Left ventricle myocardium inferior (tissue), 1 donor: ENCODE measurements around the gene OR2T10. TPM values are rescaled to one million over a fixed set of nuclear protein-coding genes. Genes with fewer than 3 reads are reported as not detected.

Experiments used
- DNase-seq: peaks from one replicate; pipeline ENCODE4 v3.0.0-alpha.2; 2020
- H3K27ac ChIP-seq: fragments of 200-600 bp; replicated peaks from 2 replicates; pipeline ENCODE4 v1.8.0; 2021
- H3K27me3 ChIP-seq: fragments of 200-600 bp; 2 replicates; pipeline ENCODE4 v1.8.0; 2021; ENCODE audit warnings: low read depth
- H3K36me3 ChIP-seq: fragments of 200-600 bp; 2 replicates; pipeline ENCODE4 v1.8.0; 2021
- H3K4me1 ChIP-seq: fragments of 200-600 bp; 2 replicates; pipeline ENCODE4 v1.8.0; 2021
- H3K4me3 ChIP-seq: fragments of 200-600 bp; 2 replicates; pipeline ENCODE4 v1.8.0; 2021; ENCODE audit warnings: mild to moderate bottlenecking, moderate library complexity
- H3K9me3 ChIP-seq: fragments of 200-600 bp; replicated peaks from 2 replicates; pipeline ENCODE4 v1.8.0; 2021
- CTCF ChIP-seq: fragments of 200-600 bp; IDR thresholded peaks from 2 replicates; pipeline ENCODE4 v1.8.0; 2021; ENCODE audit warnings: antibody characterized with exemption, mild to moderate bottlenecking, borderline replicate concordance
- intact Hi-C: fragments of 100-400 bp; cut with micrococcal nuclease; formaldehyde crosslinking; loops from one replicate; pipeline ENCODE4 v1.11.0; 2022
- total RNA-seq: library from RNA; stranded (reverse); fragmentation: NEBNext Ultra II Directional; extraction: Animal tissue kit (Norgen Biotek cat#: 25700); gene quantifications from one replicate; pipeline ENCODE4 v1.2.1, GENCODE V29; 2021
- donor health status: DM: no; HTN: yes; CAD: no; lungs with severe emphysema.

OR2T10 gene
- total RNA-seq, 1 donor from 2014 or later: not detected

DNA sequence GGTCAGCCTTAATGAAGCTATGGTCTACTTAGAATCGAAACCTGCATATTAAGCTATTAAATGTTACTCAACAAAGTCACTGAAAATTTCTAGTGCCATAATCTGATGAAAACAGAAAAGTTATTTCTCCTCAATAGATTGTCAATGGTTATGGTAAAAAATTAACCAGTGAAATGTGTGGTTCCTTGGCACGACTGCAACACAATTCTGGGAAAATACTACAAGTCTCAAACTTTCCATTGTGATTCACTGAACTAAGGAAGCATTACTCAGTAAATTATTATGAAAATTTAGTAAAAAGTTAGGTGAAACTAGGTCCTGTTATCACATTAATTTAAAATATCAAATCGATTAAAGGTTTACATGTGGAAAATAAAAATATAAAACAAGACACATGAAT is 12.8 kb upstream of the OR2T10 start:
- H3K27me3 ChIP-seq: peaks cover 6% of the 10 kb centered on the region
- no peak overlapping the region for H3K27ac ChIP-seq
- no peak for TF ChIP-seq CTCF
- no peaks in the 10 kb centered on the region for H3K4me1 ChIP-seq
- no peak overlapping the region for H3K4me3 ChIP-seq
- intact Hi-C loops: no loop called here
- no peak for DNase-seq
- H3K9me3 ChIP-seq: no peaks in the 10 kb centered on the region
- H3K36me3 ChIP-seq: no peaks in the 10 kb centered on the region

DNA sequence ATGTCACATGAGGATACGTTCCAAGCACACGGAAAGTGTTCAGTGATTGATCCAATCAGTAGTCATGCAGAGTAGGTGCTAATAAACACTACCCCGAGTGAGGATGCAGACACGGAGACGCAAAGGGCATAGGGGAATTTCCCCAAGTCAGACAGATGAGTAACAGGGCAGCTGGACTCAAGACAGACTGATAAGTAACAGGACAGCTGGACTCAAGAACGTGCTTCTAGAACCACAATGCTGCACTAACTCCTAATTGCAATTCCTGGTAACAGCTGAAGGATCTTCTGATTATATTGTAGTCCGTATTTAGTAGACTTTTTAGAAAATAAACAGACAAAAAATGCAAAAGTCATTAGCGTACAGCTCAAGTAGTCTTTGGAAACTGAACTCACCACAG is 1.9 kb upstream of the OR2T10 start:
- peaks cover 5% of the 10 kb centered on the region for H3K27me3 ChIP-seq
- no peaks in the 10 kb centered on the region for H3K36me3 ChIP-seq
- peaks cover 7% of the 10 kb centered on the region for H3K9me3 ChIP-seq
- no peak overlapping the region for H3K27ac ChIP-seq
- H3K4me3 ChIP-seq: no peak overlapping the region
- intact Hi-C loops: no loop called here
- TF ChIP-seq CTCF: no peak
- no peaks in the 10 kb centered on the region for H3K4me1 ChIP-seq
- no peak for DNase-seq

GRCh38 chr1:248596615-248597014 is 885 bp downstream of the OR2T10 start:
- Histone ChIP-seq H3K27ac (no peak overlapping the region), H3K27me3 (peaks cover 5% of the 10 kb centered on the region), H3K4me3 (no peak overlapping the region), H3K4me1 (no peaks in the 10 kb centered on the region), H3K36me3 (no peaks in the 10 kb centered on the region), H3K9me3 (no peaks in the 10 kb centered on the region)
- no peak for TF ChIP-seq CTCF
- no peak for DNase-seq
- intact Hi-C loops: no loop called here

DNA sequence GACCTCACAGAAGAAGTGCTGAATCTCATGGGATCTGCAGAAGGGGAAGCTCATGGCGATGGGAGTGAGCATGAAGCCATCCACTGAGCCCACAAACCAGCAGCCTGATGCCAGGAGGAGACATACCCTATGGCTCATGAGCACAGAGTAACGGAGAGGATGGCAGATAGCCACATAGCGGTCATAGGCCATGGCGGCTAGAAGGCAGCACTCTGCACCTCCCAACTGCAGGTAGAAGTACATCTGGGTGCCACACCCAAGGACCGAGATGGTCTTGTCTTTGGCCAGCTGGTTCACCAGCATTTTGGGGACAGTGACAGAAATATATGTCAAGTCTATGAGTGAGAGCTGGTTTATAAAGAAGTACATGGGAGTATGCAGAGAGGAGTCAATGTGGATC is 4.3 kb downstream of the OR2T10 start:
- Histone ChIP-seq H3K9me3 (no peaks in the 10 kb centered on the region), H3K36me3 (no peaks in the 10 kb centered on the region), H3K27ac (no peak overlapping the region), H3K4me1 (no peaks in the 10 kb centered on the region), H3K4me3 (no peak overlapping the region), H3K27me3 (no peaks in the 10 kb centered on the region)
- no peak for TF ChIP-seq CTCF
- intact Hi-C loops: no loop called here
- no peak for DNase-seq

GRCh38 chr1:248592655-248593054 is 4.8 kb downstream of the OR2T10 start:
- TF ChIP-seq CTCF: no peak
- Histone ChIP-seq H3K4me3 (no peak overlapping the region), H3K27me3 (no peaks in the 10 kb centered on the region), H3K9me3 (no peaks in the 10 kb centered on the region), H3K27ac (no peak overlapping the region), H3K36me3 (no peaks in the 10 kb centered on the region), H3K4me1 (no peaks in the 10 kb centered on the region)
- intact Hi-C loops: no loop called here
- no peak for DNase-seq

DNA sequence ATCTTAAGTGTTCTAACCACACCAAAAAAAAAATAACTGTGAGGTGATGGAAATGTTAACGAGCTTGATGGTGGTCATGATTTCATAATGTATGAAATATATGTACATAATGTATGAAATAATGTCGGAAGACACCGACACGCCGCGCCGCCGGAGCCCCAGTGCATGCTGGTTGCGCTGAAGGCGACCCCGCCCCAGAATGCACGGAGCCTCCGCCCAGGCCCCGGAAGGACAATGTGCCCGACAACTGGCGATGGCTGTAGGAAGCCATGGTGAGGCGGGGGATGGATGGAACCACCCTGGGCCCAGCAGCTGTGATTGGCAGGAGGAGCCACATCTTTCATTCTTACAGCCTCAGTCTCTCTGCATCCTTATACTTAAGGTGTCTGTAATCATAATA is 7.4 kb downstream of the OR2T10 start:
- no peaks in the 10 kb centered on the region for H3K36me3 ChIP-seq
- DNase-seq: no peak
- no peak overlapping the region for H3K4me3 ChIP-seq
- no peaks in the 10 kb centered on the region for H3K4me1 ChIP-seq
- no peak for TF ChIP-seq CTCF
- no peaks in the 10 kb centered on the region for H3K9me3 ChIP-seq
- H3K27ac ChIP-seq: no peak overlapping the region
- intact Hi-C loops: no loop called here
- no peaks in the 10 kb centered on the region for H3K27me3 ChIP-seq
